ENCODE results near the gene PLSCR5.

Gene PLSCR5

GRCh38 chr3:146585156-146585555, 20.0 kb downstream of the PLSCR5 start:
- no peaks in the 10 kb centered on the region for H3K27me3 ChIP-seq (ENCODE audit: insufficient read depth, low read length)
- no peak overlapping the region for H3K27ac ChIP-seq (ENCODE audit: low read depth, low read length, poor library complexity, severe bottlenecking)
- H3K9me3 ChIP-seq (ENCODE audit: low read length) = peaks cover 7% of the 10 kb centered on the region; the same call in 1 of the 2 replicates
- no peak overlapping the region for H2AFZ ChIP-seq (ENCODE audit: low read length)
- peaks cover 5% of the 10 kb centered on the region for H3K4me1 ChIP-seq (ENCODE audit: insufficient read depth, low read length, severe bottlenecking)
- H4K20me1 ChIP-seq (ENCODE audit: insufficient read depth, low read length) = no peaks in the 10 kb centered on the region
- H3K4me2 ChIP-seq (ENCODE audit: low read length) = no peak overlapping the region
- H3K4me3 ChIP-seq (ENCODE audit: low read depth, low read length, poor library complexity, severe bottlenecking) = no peak overlapping the region
- TF ChIP-seq CTCF (IDR thresholded peaks at IDR 0.05; ENCODE audit: low read length) = no peak
- TF ChIP-seq EZH2 (IDR thresholded peaks at IDR 0.05; ENCODE audit: borderline replicate concordance, low read length) = no peak
- H3K79me2 ChIP-seq (ENCODE audit: insufficient read depth, low read length) = no peaks in the 10 kb centered on the region
- no peak overlapping the region for H3K9ac ChIP-seq (ENCODE audit: low read length)
- H3F3A ChIP-seq (ENCODE audit: insufficient read depth, low read length) = no peaks in the 10 kb centered on the region
- H3K36me3 ChIP-seq (ENCODE audit: insufficient read depth, low read length) = no peaks in the 10 kb centered on the region
- no peaks in the 10 kb centered on the region for H3K9me2 ChIP-seq (ENCODE audit: low read depth, low read length)

- Histone ChIP-seq H4K20me1 (ENCODE audit: insufficient read depth, low read length) (no peaks in the 10 kb centered on the region), H3K79me2 (ENCODE audit: insufficient read depth, low read length) (no peaks in the 10 kb centered on the region), H3K27me3 (ENCODE audit: insufficient read depth, low read length) (no peaks in the 10 kb centered on the region), H3K4me2 (ENCODE audit: low read length) (no peak overlapping the region), H3K27ac (ENCODE audit: low read depth, low read length, poor library complexity, severe bottlenecking) (no peak overlapping the region), H3K9ac (ENCODE audit: low read length) (no peak overlapping the region), H2AFZ (ENCODE audit: low read length) (no peak overlapping the region), H3F3A (ENCODE audit: insufficient read depth, low read length) (no peaks in the 10 kb centered on the region), H3K36me3 (ENCODE audit: insufficient read depth, low read length) (no peaks in the 10 kb centered on the region), H3K4me3 (ENCODE audit: low read depth, low read length, poor library complexity, severe bottlenecking) (no peak overlapping the region), H3K9me3 (ENCODE audit: low read length) (peaks cover 7% of the 10 kb centered on the region; the same call in 1 of the 2 replicates), H3K9me2 (ENCODE audit: low read depth, low read length) (no peaks in the 10 kb centered on the region), H3K4me1 (ENCODE audit: insufficient read depth, low read length, severe bottlenecking) (peaks cover 5% of the 10 kb centered on the region)
- TF ChIP-seq EZH2 (IDR thresholded peaks at IDR 0.05; ENCODE audit: borderline replicate concordance, low read length) (no peak), CTCF (IDR thresholded peaks at IDR 0.05; ENCODE audit: low read length) (no peak)
These were observed 23.1 kb downstream of the PLSCR5 start for GRCh38 chr3:146581951-146582467.

GRCh38 chr3:146581080-146581601, 24.0 kb downstream of the PLSCR5 start:
- no peak overlapping the region for H2AFZ ChIP-seq (ENCODE audit: low read length)
- H3K36me3 ChIP-seq (ENCODE audit: insufficient read depth, low read length) = no peaks in the 10 kb centered on the region
- peaks cover 5% of the 10 kb centered on the region for H3K4me1 ChIP-seq (ENCODE audit: insufficient read depth, low read length, severe bottlenecking)
- H3K27me3 ChIP-seq (ENCODE audit: insufficient read depth, low read length) = no peaks in the 10 kb centered on the region
- no peak overlapping the region for H3K9ac ChIP-seq (ENCODE audit: low read length)
- no peak overlapping the region for H3K4me2 ChIP-seq (ENCODE audit: low read length)
- H3K79me2 ChIP-seq (ENCODE audit: insufficient read depth, low read length) = no peaks in the 10 kb centered on the region
- H3K9me2 ChIP-seq (ENCODE audit: low read depth, low read length) = no peaks in the 10 kb centered on the region
- peaks cover 7% of the 10 kb centered on the region; the same call in 1 of the 2 replicates for H3K9me3 ChIP-seq (ENCODE audit: low read length)
- H4K20me1 ChIP-seq (ENCODE audit: insufficient read depth, low read length) = no peaks in the 10 kb centered on the region
- no peaks in the 10 kb centered on the region for H3F3A ChIP-seq (ENCODE audit: insufficient read depth, low read length)
- no peak for TF ChIP-seq EZH2 (IDR thresholded peaks at IDR 0.05; ENCODE audit: borderline replicate concordance, low read length)
- TF ChIP-seq CTCF (IDR thresholded peaks at IDR 0.05; ENCODE audit: low read length) = no peak
- H3K4me3 ChIP-seq (ENCODE audit: low read depth, low read length, poor library complexity, severe bottlenecking) = no peak overlapping the region
- no peak overlapping the region for H3K27ac ChIP-seq (ENCODE audit: low read depth, low read length, poor library complexity, severe bottlenecking)
